T47D (cell line): ENCODE results near the gene PCDH12.

Source experiments
- DNase-seq, 2 experiments: peaks; one replicate each; pipeline versions ENCODE4 v3.0.0 to v3.0.0-alpha.2; 2011 to 2012; ENCODE audit warnings: low read depth in 1 of 2, low spot score in 1 of 2
- JUND ChIP-seq: IDR thresholded peaks from 2 replicates; pipeline ENCODE4 v1.6.1; 2012; ENCODE audit warnings: low read depth
- in situ Hi-C: cut with HindIII; loops from 2 replicates; pipeline ENCODE4 v1.10.0; 2016; ENCODE audit warnings: low sequenced_read_pairs, low pct_unique_long_range_greater_than_20kb

Gene PCDH12

GRCh38 chr5:141908796-141909195, 49.2 kb downstream of the PCDH12 start:
- DNase-seq = no peak
- in situ Hi-C loops = no loop called here
- TF ChIP-seq JUND = no peak

- no peak for TF ChIP-seq JUND
- no peak for DNase-seq
- in situ Hi-C loops = no loop called here
These were observed 51.0 kb downstream of the PCDH12 start for GRCh38 chr5:141906972-141907371.

GRCh38 chr5:141906517-141906916, 51.5 kb downstream of the PCDH12 start:
- in situ Hi-C loops = no loop called here
- DNase-seq = no peak
- no peak for TF ChIP-seq JUND

- in situ Hi-C loops = no loop called here
- TF ChIP-seq JUND = no peak
- DNase-seq = no peak
These were observed 53.5 kb downstream of the PCDH12 start for GRCh38 chr5:141904551-141904950.

DNA sequence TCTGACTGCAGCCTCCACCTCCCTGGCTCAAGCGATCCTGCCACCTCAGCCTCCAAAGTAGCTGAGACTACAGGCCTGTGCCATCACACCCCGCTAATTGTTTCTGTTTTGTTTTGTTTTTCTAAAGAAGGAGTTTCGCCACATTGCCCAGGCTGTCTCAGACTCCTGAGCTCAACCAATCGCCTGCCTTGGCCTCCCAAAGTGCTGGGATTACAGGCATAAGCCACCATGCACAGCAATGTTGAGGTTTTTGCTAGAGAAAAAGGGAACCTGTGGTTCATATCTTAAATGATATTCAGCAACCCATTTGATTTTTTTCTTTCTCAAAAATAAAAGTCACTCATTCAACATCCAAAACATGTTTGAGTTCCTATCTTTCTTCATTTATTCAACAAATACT, 54.7 kb downstream of the PCDH12 start:
- in situ Hi-C loops = no loop called here
- no peak for TF ChIP-seq JUND
- no peak for DNase-seq

GRCh38 chr5:141902015-141902814, 55.8 kb downstream of the PCDH12 start:
- no peak for TF ChIP-seq JUND
- DNase-seq = no peak
- in situ Hi-C loops = no loop called here

DNA sequence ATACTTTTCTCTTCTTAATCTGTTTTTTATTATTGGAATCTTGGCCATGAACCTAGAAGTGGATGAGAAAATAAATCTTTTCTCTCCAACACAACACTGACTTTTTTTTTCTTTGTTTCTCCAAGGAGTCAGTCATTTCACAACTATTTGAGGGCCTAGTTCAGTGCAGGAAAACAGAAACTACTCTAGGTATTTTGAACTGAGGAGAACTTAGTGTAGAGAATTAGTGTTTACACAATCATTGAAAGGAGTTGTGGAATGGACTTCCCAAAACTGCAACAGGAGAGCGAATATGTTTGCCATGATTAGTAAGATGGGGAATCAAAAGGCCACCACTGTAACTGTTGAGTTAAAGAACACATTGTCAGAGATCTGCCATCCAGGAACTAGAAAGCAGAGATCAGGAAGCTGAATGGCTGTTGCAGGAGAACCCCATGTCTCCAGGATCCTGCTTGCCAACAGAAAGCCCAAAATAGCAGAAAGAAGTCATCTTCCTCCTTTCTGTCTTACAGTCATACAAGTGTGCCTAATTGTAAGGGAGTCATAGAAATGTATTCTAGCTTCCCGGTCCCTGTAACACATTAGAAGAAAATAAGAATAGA, 59.5 kb downstream of the PCDH12 start:
- no peak for TF ChIP-seq JUND
- in situ Hi-C loops = no loop called here
- no peak for DNase-seq

GRCh38 chr5:141897425-141897824, 60.6 kb downstream of the PCDH12 start:
- TF ChIP-seq JUND = no peak
- DNase-seq = no peak
- in situ Hi-C loops = no loop called here
